Activated CD4-positive, alpha-beta T cell treated with anti-CD3 and anti-CD28 coated beads, Interleukin-10, Interleukin-2, amounts not matched to agents 100 ng/mL and 50 ng/mL, durations not matched to agents 16 hours and 8 hours (primary cell): ENCODE results near the gene SLC12A5.

Source experiments
- DNase-seq: peaks from one replicate; pipeline ENCODE4 v3.0.0-alpha.2; 2020

SLC12A5 gene

DNA sequence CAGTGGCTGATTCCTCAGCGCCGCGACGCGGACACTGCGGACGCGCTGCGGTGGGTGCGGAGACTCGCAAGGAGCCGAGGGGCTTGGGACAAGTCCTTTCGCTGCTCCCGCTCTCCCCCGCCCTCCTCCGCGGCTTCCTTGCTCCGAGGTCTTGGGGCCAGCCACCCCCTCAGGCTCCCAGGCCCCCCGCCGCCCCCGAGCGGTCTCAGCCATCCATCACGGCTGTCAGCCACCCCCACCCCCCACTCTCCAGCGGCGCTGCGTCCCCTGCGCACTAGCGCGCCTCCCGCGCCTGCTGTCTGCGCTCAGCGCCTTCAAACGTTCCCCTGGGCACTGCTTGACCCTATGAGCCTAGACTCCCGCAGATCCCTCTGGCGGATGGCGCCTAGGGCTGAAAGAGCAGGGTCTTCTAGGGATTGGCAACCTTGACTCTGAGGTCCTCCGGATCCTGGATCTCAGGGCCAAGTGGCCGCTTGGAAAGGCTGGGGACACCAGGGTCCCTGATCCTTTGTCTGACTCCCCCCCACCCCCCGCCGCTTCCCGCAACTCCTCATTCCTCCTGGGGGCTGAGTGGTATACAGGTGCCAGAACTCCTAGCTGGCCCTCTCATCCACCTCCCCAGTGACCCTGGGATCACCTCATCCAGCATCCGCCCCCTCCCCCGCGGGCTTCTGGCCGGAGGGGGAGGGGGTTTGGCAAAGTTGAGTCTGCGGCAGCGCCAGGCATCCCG is 1.4 kb downstream of the SLC12A5 start:
- DNase-seq, result no peak

GRCh38 chr20:46031014-46031569 is 2.1 kb downstream of the SLC12A5 start:
- no peak for DNase-seq

DNA sequence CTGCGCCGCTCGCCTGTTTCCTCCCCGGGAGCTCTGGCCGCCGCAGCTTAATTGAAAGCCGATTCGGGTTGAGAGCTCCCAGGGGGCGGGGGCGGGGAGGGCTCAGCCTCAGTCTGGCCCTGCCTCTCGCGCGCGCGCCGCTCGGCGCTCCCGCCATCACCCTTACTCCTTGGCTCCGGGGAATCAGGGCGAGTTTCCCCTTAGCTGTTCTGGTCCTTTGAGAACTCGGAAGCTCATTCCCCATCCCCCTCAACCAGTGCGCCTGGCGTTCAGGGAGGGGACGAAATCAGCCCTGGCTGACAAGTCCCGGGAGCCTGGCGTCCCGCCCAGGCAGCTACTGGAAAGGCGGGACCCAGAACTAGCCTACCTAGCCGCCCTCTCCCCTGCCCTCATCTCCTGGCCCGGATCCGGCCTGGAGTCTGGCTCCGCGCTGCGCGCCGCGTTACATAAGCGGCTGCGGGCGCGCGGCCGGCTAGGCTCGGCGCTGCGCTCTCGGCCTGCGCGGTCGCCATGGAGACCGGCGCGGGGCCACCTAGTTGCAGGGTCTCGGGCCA is 2.8 kb downstream of the SLC12A5 start:
- DNase-seq, result no peak

DNA sequence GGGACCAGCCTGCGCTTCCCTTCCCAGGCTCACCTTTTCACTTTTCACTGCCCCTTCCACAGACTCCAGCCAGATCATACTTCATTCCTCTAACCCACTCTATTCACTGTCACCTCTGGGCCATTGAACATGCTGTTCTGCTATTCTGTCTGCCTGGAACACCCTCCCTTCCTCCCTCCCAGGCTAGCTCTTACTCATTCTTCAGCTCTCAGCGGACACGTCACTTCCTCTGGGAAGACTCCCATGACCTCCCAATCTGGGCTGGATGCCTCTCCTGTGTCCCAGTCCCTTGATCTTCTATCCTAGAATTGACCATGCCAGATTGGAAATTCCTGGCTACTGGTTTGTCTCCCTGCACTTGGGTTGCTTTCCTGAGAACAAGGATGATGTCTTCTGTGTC is 5.0 kb downstream of the SLC12A5 start:
- DNase-seq, result no peak

- no peak for DNase-seq
Observed at GRCh38 chr20:46035253-46035652, 6.2 kb downstream of the SLC12A5 start.

DNA sequence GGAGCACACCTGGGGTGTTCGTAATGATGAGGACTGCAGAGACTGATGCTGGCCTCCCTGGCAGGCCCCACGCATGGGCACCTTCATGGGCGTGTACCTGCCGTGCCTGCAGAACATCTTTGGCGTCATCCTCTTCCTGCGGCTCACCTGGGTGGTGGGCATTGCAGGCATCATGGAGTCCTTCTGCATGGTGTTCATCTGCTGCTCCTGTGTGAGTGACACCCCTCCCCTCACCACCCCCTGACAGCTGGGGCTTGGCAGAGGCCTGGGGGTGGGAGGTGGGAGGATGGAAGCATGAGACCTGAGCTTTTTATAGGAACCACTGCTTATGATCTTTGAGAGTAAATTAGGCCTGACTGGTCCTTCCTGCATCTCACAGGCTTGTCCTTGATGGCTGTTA is 6.7 kb downstream of the SLC12A5 start:
- no peak for DNase-seq

DNA sequence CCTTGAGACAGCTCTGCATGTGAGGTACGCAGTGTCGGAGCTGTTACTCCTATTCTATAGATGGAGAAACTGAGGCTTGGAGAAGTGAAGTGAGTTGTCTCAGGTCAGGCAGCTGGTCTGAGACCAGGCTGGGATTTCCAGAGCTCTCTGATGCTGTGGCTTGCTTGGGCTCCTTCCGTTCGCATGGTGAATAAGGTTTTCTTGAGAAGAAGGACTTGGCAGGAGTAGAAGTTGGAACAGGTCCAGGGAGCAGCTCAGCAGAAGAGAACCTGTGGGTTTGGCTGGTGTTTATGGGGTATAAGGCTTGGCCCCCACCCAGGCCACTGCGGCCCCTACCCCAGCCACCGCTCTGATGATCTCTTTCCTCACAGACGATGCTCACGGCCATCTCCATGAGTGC is 7.4 kb downstream of the SLC12A5 start:
- DNase-seq, result no peak

GRCh38 chr20:46037036-46037435 is 8.0 kb downstream of the SLC12A5 start:
- no peak for DNase-seq

DNA sequence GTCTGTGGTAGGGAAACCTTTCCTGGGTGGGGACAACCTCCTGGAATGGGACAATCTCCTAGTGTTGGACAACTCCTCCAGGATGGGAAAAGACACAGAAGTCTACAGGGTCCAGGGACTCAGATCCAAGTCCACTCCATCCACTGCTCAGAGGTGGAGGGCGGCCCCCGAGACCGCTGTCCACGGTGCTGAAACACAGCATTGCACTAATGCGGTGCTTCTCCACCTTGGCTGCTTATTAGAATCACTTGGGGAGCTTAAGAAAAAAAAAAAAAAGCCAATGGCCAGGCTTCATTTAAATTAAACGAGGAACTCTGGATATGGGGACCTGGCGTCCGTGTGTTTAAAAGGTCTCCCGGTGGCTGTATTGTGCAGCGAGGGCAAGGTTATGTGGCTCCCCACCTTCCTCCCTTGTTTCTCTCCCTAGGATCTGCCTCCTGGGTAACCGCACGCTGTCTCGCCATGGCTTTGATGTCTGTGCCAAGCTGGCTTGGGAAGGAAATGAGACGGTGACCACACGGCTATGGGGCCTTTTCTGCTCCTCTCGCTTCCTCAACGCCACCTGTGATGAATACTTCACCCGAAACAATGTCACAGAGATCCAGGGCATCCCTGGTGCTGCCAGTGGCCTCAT is 12.0 kb downstream of the SLC12A5 start:
- peak; percentile 32 for DNase-seq

DNA sequence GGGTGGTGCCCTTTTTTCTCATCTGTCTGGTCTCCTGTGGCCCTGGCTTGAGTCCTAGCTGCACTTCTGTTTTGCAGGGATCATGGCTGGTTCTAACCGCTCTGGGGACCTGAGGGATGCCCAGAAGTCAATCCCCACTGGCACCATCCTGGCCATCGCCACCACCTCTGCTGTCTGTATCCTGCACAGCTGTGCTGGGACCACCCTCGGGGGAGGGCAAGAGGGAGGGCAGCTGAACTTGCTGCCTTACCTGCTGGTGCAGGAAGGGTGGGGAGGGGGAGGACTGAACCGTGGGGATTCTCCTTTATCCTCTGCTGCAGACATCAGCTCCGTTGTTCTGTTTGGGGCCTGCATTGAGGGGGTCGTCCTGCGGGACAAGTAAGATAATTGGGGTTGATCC is 14.5 kb downstream of the SLC12A5 start:
- no peak for DNase-seq

DNA sequence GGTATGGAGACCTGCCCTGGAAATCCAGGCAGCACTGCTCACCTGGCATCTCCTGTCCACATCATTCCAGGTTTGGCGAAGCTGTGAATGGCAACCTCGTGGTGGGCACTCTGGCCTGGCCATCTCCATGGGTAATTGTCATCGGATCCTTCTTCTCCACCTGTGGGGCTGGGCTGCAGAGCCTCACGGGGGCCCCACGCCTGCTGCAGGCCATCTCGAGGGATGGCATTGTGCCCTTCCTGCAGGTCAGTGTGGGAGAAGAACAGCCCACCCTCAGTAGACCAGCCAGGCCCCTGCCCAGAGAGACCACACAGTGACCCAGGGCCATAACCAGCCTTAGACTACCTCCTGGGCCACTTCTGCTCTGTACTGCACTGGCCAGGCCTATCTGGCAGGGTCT is 15.9 kb downstream of the SLC12A5 start:
- DNase-seq, result no peak

DNA sequence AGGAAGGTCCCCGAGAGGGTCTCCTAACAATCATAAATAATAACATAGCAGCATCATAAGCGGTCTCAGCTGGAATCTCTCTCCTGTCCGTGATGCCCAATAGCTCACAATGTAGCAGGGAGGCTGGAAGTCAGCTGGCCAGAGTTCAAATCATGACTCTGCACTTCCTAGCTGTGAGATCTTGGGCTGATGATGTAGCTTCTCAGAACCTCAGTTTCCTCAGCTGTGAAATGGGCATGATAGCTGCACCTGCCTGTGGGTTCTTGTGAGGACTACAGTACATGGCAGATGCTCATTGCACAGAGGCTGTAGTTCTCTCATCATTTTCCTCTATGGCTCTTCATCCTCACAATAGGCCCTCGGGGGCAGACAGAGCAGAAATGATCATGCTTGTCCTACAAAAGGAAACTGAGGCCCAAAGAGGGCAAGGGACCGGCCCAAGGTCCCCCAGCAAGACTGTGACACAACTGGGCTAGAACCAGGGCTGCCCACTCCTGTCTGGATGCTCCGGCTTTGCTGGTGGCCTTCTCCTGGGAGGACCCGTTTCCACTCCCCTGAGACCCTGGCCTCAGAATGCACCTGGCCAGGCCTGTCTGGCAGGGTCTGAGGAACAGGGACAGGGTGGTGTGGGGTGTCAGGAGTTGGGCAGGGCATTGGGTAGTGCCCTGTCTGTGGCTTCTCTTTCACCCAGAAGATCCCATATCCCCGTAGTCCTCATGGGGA is 17.7 kb downstream of the SLC12A5 start:
- no peak for DNase-seq

- DNase-seq, result no peak
Observed at GRCh38 chr20:46047821-46048220, 18.8 kb downstream of the SLC12A5 start.

DNA sequence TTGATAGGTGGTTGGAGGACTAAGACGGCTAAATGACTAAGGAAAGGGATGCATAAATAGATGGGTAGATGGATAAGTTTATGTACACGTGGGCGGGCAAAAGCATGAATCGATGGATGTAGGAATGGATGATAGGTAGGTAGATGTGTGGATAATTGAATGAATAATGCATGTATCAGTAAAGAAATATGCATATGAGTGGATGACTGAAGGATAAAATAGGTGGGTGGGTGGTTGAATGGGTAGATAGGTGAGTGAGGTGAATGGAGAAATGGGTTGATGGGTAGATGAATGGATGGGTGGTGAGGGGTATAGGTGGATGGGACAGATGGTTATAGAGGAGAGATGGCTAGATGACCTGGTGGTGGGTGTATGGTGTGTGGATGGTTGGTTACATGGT is 20.2 kb downstream of the SLC12A5 start:
- no peak for DNase-seq

- no peak for DNase-seq
Observed at GRCh38 chr20:46049815-46050214, 20.8 kb downstream of the SLC12A5 start.

DNA sequence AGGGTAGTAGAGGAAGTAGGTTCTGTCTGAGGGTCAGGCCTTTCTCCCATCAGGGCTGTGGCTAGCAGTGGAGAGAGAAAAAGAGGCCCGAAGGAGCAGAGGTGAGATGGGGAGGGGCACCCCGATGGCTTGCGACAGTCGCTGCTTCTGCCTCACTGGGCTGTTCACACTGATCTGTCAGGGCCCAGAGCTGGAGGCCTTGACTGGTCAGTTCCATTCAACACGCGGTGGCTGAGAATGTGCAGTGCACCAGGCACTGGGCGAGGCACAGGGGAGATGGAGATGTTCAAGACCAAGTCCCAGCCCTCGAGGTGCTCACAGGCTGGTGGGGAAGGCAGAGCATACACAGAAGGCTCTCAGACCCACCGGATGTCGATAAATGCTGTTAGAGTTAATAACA is 21.4 kb downstream of the SLC12A5 start:
- no peak for DNase-seq

GRCh38 chr20:46050885-46051284 is 21.9 kb downstream of the SLC12A5 start:
- no peak for DNase-seq

GRCh38 chr20:46051556-46052308 is 22.7 kb downstream of the SLC12A5 start:
- no peak for DNase-seq

- no peak for DNase-seq
Observed at GRCh38 chr20:46053416-46053815, 24.4 kb downstream of the SLC12A5 start.

GRCh38 chr20:46054606-46055005 is 25.6 kb downstream of the SLC12A5 start:
- DNase-seq, result no peak

- DNase-seq, result no peak
Observed at GRCh38 chr20:46055269-46055668, 26.3 kb downstream of the SLC12A5 start.

- no peak for DNase-seq
Observed at GRCh38 chr20:46056027-46056833, 27.2 kb downstream of the SLC12A5 start.
